Middle frontal gyrus (tissue), 1 donor: Measurements from ENCODE around the gene FAM20B.
"Not testable (repeated sequence)": the region's sequence is repeated elsewhere in the genome, so short reads cannot be mapped to it uniquely, and the experiment has no call there.

ENCODE experiments used
- DNase-seq: peaks from one replicate; pipeline ENCODE4 v3.0.0-alpha.2; 2015; ENCODE audit warnings: low spot score; ENCODE audit errors: extremely low spot score

FAM20B gene

GRCh38 chr1:179023946-179024650 lies 1.6 kb upstream of the FAM20B start:
- DNase-seq, result no peak

- DNase-seq, result no peak
Observed at GRCh38 chr1:179025975-179026812, 500 bp downstream of the FAM20B start.

DNA sequence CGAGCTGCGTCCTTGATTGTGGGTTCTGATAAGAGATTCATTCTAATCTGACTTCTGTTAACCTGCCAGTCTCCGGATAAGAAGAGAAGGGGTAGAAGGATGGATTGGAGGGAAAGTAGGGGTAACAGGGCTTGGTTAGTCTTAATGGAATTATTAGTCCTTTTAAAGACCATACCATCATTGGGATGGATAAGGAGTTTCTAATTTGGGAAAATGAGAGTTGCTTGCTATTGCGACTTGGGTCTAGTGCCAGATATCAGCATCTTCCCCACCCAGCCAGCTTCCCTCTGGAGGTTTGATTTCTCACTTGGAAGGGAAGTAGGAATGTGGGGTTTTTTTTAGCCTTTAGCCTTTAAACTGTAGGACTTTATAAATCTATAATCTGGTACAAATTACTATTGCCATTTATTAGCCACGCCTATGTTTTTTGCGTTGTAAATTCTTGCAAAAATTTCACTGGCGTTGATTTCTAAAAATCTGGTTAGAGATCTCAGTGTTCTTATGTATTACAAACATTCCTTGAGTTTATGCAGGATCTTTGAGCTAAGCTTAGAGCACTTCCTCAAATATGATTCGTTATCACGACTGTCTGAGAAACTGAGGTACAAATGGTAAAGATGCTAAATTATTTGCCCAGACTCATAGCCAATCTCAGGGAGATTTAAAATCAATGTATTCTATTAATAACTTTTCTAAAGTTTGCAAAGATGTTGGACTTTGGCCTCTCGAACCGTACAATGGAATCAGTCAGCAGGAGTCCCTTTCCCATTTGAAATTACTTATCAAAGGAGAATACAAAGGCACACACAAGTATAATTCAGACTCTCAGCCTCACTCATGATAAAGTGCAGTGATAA lies 1.3 kb downstream of the FAM20B start:
- DNase-seq, result no peak

- DNase-seq, result no peak
Observed at GRCh38 chr1:179029321-179029759, 3.6 kb downstream of the FAM20B start.

GRCh38 chr1:179030130-179030529 lies 4.4 kb downstream of the FAM20B start:
- no peak for DNase-seq

DNA sequence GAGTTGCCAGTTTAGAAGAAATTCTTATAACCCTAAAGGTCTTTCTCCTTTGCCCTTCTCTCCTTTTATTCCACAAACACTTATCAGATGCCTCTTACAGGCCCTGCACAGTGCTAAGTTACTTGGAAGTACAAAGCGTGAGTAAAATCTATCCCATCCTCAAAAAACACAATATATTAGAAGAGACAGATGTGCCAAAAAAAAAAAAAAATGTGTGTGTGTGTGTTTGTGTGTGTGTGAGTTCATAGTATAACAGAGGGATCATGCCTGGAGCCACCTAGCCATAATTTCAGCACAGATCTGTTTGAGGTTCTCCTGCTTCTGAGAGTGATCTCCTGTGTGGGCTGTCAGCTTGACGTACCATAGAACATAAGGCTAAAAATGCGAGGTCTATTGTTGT lies 5.0 kb downstream of the FAM20B start:
- DNase-seq, result no peak

DNA sequence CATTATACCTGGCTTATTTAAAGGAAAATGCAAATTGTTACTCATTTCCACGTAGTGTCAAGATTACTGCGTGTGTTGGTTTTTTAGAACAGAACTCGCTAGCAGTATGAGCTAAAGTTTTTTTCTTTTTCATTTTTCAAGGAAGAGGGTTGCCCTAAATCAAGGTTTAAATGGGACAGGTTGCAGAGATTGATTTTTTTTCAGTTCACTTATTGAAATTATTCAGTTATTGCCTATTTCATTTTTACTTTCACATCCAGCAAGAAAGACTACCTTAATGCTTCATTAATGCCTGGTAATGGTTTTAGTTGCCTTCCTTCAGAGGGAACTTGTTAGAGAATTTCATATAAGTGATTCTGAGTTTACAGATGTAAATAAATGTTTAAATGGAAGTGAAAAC lies 5.6 kb downstream of the FAM20B start:
- DNase-seq, result no peak

GRCh38 chr1:179031855-179032513 lies 6.3 kb downstream of the FAM20B start:
- DNase-seq, result no peak

DNA sequence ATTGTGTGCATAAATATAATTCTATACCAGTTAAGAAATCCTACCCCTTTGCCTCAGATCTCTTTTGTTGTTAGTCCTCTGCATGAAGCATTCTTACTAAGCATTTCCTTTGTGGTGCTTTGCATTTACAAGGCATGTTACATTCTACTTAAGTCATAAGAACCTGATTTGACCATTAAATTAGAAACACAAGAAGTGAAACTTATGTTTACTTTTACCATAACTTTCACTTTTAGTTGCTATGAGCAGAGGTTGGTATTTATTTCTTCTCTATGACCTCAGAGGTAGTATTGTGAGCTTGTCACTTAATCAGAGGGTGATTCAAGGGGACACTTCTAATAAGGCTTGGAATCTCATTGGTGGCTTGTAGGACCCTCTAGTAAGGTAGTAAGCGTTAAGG lies 9.0 kb downstream of the FAM20B start:
- no peak for DNase-seq

DNA sequence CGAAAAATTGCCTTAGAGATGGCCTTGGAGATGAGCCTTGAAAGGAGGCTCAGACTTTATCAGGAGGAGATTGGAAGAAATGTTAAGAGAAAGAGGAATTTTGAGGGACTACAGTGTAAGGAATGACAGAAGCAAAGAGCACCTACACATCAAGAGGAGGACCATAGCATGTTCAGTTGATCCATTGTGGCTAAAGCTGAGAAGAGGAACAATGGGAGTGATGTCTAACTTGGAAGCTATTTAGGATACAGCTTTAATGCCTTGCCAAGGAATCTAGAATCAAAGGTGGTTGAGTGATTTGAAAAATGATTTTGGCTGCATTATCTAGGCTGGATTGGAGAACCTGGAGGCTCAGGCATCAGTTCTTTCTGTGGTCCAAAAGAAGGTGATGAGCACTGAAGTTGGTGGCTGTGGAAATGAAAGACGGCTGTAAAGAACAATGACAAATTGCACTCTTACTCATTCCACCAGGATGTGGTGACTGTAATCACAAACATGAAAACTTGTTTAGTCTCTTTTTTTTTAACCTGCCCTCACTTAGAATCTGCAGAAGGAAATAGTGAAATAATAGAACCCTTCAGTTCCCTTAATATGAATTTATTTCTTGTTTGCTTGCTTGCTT lies 11.3 kb downstream of the FAM20B start:
- no peak for DNase-seq

GRCh38 chr1:179038528-179039281 lies 13.0 kb downstream of the FAM20B start:
- no peak for DNase-seq

DNA sequence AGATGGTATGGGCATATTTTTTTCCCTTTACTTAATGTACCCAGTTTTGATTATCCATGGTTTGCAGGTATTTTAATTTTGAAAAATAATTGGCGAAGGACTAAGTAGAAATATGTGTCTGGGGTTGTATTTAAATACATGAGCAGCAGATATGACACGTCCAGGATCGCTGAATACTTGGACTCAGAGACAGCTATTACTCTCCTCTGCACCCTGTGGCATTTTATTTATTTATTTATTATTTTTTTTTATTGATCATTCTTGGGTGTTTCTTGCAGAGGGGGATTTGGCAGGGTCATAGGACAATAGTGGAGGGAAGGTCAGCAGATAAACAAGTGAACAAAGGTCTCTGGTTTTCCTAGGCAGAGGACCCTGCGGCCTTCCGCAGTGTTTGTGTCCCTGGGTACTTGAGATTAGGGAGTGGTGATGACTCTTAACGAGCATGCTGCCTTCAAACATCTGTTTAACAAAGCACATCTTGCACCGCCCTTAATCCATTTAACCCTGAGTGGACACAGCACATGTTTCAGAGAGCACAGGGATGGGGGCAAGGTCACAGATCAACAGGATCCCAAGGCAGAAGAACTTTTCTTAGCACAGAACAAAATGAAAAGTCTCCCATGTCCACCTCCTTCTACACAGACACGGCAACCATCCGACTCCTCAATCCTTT lies 13.9 kb downstream of the FAM20B start:
- not testable (repeated sequence) for DNase-seq

DNA sequence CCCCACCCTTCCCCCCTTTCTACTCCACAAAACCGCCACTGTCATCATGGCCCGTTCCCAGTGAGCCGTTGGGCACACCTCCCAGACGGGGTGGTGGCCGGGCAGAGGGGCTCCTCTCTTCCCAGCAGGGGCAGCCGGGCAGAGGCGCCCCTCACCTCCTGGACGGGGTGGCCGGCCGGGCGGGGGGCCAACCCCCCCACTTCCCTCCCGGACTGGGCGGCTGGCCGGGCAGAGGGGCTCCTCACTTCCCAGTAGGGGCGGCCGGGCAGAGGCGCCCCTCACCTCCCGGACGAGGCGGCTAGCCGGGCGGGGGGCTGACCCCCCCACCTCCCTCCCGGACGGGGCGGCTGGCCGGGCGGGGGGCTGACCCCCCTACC lies 14.5 kb downstream of the FAM20B start:
- not testable (repeated sequence) for DNase-seq

GRCh38 chr1:179042087-179042486 lies 16.4 kb downstream of the FAM20B start:
- DNase-seq, result no peak

- no peak for DNase-seq
Observed at GRCh38 chr1:179042700-179043099, 17.0 kb downstream of the FAM20B start.

- no peak for DNase-seq
Observed at GRCh38 chr1:179043266-179043665, 17.6 kb downstream of the FAM20B start.

DNA sequence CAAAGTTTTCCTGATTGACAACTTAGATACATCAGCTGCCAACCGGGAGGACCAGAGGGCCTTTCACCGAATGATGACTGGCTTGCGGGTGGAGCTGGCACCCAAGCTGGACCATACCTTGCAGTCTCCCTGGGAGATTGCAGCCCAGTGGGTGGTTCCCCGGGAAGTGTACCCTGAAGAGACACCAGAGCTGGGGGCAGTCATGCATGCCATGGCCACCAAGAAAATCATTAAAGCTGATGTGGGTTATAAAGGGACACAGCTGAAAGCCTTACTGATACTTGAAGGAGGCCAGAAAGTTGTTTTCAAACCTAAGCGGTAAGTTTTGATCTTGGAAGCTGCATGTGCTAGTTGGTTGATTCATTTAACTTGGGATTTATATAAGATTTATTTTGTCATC lies 18.2 kb downstream of the FAM20B start:
- DNase-seq, result no peak

DNA sequence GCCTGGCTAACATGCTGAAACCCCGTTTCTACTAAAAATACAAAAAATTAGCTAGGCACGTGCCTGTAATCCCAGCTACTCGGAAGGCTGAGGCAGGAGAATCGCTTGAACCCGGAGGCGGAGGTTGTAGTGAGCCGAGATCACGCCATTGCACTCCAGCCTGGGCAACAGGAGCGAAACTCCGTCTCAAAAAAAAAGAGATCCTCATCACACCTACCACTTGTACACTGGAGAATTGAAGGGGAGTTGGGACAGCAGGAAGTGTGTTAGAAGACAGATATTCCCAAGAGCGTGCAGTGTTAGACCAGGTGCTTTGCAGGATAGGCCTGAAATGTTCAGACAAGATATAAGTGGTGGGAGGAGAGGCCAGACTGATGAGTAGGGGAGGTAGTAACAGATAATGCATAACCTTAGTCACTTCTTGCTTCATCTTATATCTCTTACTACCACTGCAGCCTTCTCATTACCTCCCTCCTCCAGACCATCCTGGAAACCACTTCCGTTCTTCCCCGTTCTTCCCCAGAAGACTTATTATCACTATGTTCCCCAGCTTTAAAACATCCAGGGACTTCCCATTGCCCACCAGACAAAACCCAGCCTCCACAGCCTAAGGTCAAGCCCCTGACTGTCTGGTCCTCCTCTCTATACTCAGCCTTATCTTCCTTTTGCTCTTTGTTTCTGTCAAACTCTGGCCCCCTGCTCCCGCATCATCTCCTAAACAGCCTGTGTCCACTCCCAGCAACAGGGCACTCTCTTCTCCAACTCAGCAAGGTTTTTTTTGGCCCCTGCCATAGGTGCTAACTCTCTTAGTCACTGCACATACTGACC lies 21.3 kb downstream of the FAM20B start:
- DNase-seq, result no peak

- no peak for DNase-seq
Observed at GRCh38 chr1:179047636-179047997, 21.9 kb downstream of the FAM20B start.
